IMR-90 (cell line): ENCODE data around the gene FOXN4.

Experiments used
- CTCF ChIP-seq: conservative IDR thresholded peaks from 2 replicates; pipeline ENCODE4 v1.5.1; 2012; ENCODE audit warnings: mild to moderate bottlenecking, low read depth, low read length, improper control_type of control experiment
- ELK1 ChIP-seq: fragments of 150-350 bp; IDR thresholded peaks from 2 replicates; pipeline ENCODE4 v1.6.1; 2016; ENCODE audit warnings: low read depth, mild to moderate bottlenecking, low read length, moderate library complexity, borderline replicate concordance
- POLR2A ChIP-seq: IDR thresholded peaks from 2 replicates; pipeline ENCODE4 v1.6.1; 2012; ENCODE audit warnings: mild to moderate bottlenecking, low read depth, low read length

GRCh38 chr12:109347589-109347988, 38.5 kb upstream of the FOXN4 start, which contains the start of gene MYO1H:
- TF ChIP-seq CTCF: no peak
- TF ChIP-seq POLR2A: no peak
- TF ChIP-seq ELK1: no peak
